ENCODE results near the gene IRAK1.

DNA sequence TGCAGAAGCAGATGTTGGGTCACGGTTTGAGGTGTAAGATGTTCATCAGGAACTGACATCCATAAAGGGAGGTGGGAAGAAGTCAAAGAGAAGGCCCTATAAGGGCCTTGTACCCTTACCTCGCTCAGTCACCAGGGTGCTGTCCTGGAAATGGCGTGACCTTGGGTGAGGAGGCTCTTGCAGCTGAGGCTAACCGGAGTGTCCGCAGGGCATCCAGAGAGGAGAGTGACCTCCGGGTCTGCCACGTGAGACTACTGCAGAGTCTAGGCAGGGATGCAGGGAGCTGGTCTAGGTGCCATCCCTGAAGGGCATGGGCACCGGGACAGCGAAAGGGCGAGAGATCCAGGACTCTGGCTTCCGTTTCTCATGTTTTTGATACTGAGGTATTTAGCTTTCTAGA, 28.7 kb upstream of the IRAK1 start:
- TF ChIP-seq SMAD3 (CRISPR knock-in tag; IDR thresholded peaks at IDR 0.05) (no peak), ZBTB1 (CRISPR knock-in tag; IDR thresholded peaks at IDR 0.05; ENCODE audit: borderline replicate concordance) (no peak), ELF1 (CRISPR knock-in tag; IDR thresholded peaks at IDR 0.05) (no peak)
- TF ChIP-seq, protein P1, sequence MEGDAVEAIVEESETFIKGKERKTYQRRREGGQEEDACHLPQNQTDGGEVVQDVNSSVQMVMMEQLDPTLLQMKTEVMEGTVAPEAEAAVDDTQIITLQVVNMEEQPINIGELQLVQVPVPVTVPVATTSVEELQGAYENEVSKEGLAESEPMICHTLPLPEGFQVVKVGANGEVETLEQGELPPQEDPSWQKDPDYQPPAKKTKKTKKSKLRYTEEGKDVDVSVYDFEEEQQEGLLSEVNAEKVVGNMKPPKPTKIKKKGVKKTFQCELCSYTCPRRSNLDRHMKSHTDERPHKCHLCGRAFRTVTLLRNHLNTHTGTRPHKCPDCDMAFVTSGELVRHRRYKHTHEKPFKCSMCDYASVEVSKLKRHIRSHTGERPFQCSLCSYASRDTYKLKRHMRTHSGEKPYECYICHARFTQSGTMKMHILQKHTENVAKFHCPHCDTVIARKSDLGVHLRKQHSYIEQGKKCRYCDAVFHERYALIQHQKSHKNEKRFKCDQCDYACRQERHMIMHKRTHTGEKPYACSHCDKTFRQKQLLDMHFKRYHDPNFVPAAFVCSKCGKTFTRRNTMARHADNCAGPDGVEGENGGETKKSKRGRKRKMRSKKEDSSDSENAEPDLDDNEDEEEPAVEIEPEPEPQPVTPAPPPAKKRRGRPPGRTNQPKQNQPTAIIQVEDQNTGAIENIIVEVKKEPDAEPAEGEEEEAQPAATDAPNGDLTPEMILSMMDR (CRISPR knock-in tag; IDR thresholded peaks at IDR 0.05): no peak
- TF ChIP-seq, protein P2, sequence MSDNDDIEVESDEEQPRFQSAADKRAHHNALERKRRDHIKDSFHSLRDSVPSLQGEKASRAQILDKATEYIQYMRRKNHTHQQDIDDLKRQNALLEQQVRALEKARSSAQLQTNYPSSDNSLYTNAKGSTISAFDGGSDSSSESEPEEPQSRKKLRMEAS (IDR thresholded peaks at IDR 0.05): no peak

All from HepG2 (cell line).